SU-DHL-6 (cell line): ENCODE measurements around the gene KCNQ4.

Source experiments
- H2AFZ ChIP-seq: fragments of 200-600 bp; sonication (generic); 2 replicates; pipeline ENCODE4 v1.6.1; 2014; ENCODE audit warnings: low read depth, mild to moderate bottlenecking, moderate library complexity, mixed read lengths, antibody characterized with exemption, low read length; ENCODE audit not compliant: severe bottlenecking
- H3F3A ChIP-seq: fragments of 200-600 bp; shearing (Covaris generic); 2 replicates; pipeline ENCODE4 v1.6.0; 2016; ENCODE audit warnings: antibody characterized with exemption, mild to moderate bottlenecking; ENCODE audit not compliant: insufficient read depth
- H3K27ac ChIP-seq: fragments of 200-600 bp; sonication (generic); 2 replicates; pipeline ENCODE4 v1.5.1; 2016; ENCODE audit warnings: low read depth, mild to moderate bottlenecking, low read length, moderate library complexity, mixed read lengths
- H3K27me3 ChIP-seq: fragments of 200-600 bp; sonication (generic), shearing (Covaris generic); 2 replicates; pipeline ENCODE4 v1.6.0; 2014; ENCODE audit warnings: mild to moderate bottlenecking, low read length
- H3K36me3 ChIP-seq: fragments of 200-600 bp; sonication (generic); 2 replicates; pipeline ENCODE4 v1.6.1; 2014; ENCODE audit warnings: mild to moderate bottlenecking, low read length, mixed read lengths
- H3K4me2 ChIP-seq: fragments of 300-600, 200-600 bp; shearing (Covaris generic), sonication (generic); 2 replicates; pipeline ENCODE4 v1.6.0; 2014; ENCODE audit warnings: low read length, low read depth, mild to moderate bottlenecking; ENCODE audit not compliant: poor library complexity, severe bottlenecking
- H3K4me3 ChIP-seq: fragments of 200-600 bp; sonication (generic); 2 replicates; pipeline ENCODE4 v1.5.1; 2014; ENCODE audit warnings: antibody characterized with exemption, low read length, mild to moderate bottlenecking, mixed read lengths; ENCODE audit not compliant: insufficient read depth, poor library complexity, severe bottlenecking
- H3K79me2 ChIP-seq: fragments of 200-600 bp; sonication (generic); 2 replicates; pipeline ENCODE4 v1.6.1; 2014; ENCODE audit warnings: mild to moderate bottlenecking, low read length, moderate library complexity; ENCODE audit not compliant: insufficient read depth
- H3K9ac ChIP-seq: fragments of 200-600 bp; sonication (generic); 2 replicates; pipeline ENCODE4 v1.7.0; 2014; ENCODE audit warnings: mild to moderate bottlenecking, low read length
- H3K9me2 ChIP-seq: fragments of 200-600 bp; sonication (generic); replicated peaks from 2 replicates; pipeline ENCODE4 v1.6.1; 2014; ENCODE audit warnings: low read length; ENCODE audit not compliant: insufficient read depth
- H3K9me3 ChIP-seq: fragments of 200-600 bp; sonication (generic); 2 replicates; pipeline ENCODE4 v1.6.1; 2014; ENCODE audit warnings: low read length, mixed read lengths; ENCODE audit not compliant: insufficient read depth
- H4K20me1 ChIP-seq: fragments of 200-600 bp; sonication (generic); 2 replicates; pipeline ENCODE4 v1.6.1; 2014; ENCODE audit warnings: low read depth, mild to moderate bottlenecking, antibody characterized with exemption, low read length, moderate library complexity, mixed read lengths
- EZH2phosphoT487 ChIP-seq: fragments of 200-600 bp; sonication (generic), shearing (Covaris generic); conservative IDR thresholded peaks from 2 replicates; pipeline ENCODE4 v1.6.1; 2018; ENCODE audit warnings: mild to moderate bottlenecking, antibody characterized with exemption, low read length, moderate library complexity, mixed read lengths
- TF ChIP-seq, protein P1 (sequence below): fragments of 200-600 bp; sonication (generic); IDR thresholded peaks from one replicate; pipeline ENCODE4 v1.5.1; 2017; ENCODE audit warnings: antibody characterized with exemption, mild to moderate bottlenecking, low read length, moderate library complexity; ENCODE audit not compliant: insufficient read depth, poor library complexity, severe bottlenecking

The KCNQ4 gene

DNA sequence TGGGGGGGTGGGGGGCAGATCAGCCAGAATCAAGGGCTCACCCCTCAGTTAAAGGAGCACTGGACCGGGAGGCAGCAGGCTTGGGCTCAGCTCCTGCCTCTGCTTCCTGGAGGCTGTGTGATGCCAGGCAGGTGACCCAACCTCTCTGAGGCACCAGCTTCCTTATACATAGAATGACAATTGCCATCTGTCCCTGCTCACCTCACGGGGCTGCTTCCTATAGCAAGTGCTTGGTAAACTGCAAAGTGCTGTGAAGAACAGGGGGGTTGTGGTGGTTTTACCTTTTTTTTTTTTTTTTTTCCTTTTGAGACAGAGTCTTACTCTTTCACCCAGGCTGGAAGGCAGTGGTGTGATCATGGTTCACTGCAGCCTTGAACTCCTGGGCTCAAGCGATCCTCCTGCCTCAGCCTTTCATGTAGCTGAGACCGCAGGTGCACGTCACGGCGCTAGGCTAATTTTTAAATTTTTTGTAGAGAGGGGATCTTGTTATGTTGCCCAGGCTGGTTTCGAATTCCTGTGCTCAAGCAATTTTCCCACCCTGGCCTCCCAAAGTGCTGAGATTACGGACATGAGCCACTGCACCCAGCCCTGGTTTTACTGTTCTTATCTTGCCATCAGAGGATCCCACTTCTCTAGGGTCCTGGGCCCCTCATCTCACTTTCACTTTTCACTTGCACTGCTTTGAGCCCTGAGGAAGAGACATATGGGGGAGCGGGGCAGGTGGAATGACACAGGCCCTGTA is 11.6 kb downstream of the KCNQ4 start:
- no peaks in the 10 kb centered on the region for H3K9me3 ChIP-seq
- no peaks in the 10 kb centered on the region for H3K27me3 ChIP-seq
- H3K79me2 ChIP-seq = no peaks in the 10 kb centered on the region
- no peak overlapping the region for H3K27ac ChIP-seq
- no peak overlapping the region for H2AFZ ChIP-seq
- no peak overlapping the region for H3K4me3 ChIP-seq
- TF ChIP-seq, protein P1, sequence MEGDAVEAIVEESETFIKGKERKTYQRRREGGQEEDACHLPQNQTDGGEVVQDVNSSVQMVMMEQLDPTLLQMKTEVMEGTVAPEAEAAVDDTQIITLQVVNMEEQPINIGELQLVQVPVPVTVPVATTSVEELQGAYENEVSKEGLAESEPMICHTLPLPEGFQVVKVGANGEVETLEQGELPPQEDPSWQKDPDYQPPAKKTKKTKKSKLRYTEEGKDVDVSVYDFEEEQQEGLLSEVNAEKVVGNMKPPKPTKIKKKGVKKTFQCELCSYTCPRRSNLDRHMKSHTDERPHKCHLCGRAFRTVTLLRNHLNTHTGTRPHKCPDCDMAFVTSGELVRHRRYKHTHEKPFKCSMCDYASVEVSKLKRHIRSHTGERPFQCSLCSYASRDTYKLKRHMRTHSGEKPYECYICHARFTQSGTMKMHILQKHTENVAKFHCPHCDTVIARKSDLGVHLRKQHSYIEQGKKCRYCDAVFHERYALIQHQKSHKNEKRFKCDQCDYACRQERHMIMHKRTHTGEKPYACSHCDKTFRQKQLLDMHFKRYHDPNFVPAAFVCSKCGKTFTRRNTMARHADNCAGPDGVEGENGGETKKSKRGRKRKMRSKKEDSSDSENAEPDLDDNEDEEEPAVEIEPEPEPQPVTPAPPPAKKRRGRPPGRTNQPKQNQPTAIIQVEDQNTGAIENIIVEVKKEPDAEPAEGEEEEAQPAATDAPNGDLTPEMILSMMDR = no peak
- TF ChIP-seq EZH2phosphoT487 = no peak
- no peak overlapping the region for H3K9ac ChIP-seq
- no peak overlapping the region for H3K4me2 ChIP-seq
- H3K36me3 ChIP-seq = no peaks in the 10 kb centered on the region
- H3K9me2 ChIP-seq = no peaks in the 10 kb centered on the region
- no peaks in the 10 kb centered on the region for H4K20me1 ChIP-seq
- H3F3A ChIP-seq = no peaks in the 10 kb centered on the region

DNA sequence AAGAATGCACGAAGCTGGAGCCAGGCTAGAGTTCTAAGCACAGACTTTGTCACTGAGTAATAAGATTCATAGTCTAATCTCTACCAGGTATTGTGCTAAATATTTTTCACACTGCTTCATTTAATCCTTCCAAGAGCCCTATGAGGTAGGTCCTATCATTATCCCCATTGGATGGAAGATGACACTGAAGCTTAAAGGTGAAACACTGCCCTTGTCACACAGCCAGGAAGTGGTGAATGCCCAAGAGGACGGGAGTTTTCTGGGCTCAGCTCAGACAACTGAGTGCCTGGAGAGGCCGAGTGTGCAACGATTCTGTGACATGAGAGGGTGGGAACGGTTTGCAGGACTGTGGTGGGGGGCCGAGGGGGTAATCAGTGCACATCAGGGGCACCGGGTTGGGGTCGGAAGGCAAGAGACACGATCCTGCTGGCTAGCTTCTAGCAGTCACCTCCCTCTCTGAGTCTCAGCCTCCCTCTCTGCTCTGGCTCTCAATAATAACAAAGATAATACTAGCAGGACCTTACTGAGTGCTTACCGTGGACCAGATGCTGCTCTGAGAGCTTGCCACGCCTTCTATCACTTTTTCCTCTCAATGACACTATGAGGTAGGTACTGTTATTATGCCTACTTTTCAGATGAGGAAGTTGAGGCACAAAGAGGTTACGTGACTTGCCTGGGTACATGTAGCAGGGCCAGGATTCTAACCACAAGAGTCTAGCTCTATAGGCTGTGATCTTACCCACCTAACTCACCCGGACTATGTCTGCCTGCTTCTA is 12.4 kb downstream of the KCNQ4 start:
- Histone ChIP-seq H3K9ac (no peak overlapping the region), H3K4me2 (no peak overlapping the region), H3K79me2 (no peaks in the 10 kb centered on the region), H4K20me1 (no peaks in the 10 kb centered on the region), H2AFZ (no peak overlapping the region), H3K27me3 (no peaks in the 10 kb centered on the region), H3K9me2 (no peaks in the 10 kb centered on the region), H3K27ac (no peak overlapping the region), H3F3A (no peaks in the 10 kb centered on the region), H3K9me3 (no peaks in the 10 kb centered on the region), H3K36me3 (no peaks in the 10 kb centered on the region), H3K4me3 (no peak overlapping the region)
- TF ChIP-seq, protein P1 = no peak
- no peak for TF ChIP-seq EZH2phosphoT487

DNA sequence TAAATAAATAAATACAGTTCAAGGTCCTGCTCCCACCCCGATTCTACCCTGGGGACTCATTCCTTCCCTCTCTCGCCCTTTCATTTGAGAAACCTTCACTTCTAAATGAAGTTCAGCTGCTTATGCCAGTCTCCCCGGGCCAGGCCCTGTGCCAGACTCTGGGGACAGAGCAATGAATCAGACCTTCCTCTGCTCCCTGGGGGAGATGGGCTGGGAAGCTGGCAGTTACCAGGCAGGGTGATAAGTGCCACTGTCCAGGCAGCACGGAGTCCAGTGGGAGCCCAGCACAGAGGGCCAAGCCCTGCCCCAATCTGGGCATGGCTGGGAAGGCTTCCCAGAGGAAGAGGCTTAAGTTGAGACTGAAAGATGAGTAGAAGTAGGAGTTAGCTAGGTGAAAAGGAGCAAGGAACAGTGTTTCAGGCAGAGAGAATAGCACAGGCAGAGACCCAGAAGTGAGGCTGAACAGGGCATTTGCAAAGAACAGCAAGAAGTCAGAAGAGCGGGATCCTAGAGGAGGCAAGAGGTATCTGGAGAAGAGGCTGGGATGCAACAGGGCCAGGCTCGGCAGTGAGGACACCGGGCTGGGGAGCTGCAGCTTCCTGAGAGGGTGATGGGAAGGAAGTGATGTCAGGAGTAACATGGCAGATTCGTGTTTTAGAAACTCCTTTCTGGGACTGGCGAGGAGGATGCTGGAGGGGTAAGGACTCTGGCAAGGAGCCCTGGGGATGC is 13.5 kb downstream of the KCNQ4 start:
- TF ChIP-seq, protein P1 = no peak
- no peak for TF ChIP-seq EZH2phosphoT487

More for the DNA sequence above, 13.5 kb downstream of the KCNQ4 start:
- H3K9me3 ChIP-seq = no peaks in the 10 kb centered on the region
- no peaks in the 10 kb centered on the region for H3K9me2 ChIP-seq
- no peaks in the 10 kb centered on the region for H4K20me1 ChIP-seq
- no peak overlapping the region for H3K27ac ChIP-seq
- H3K4me3 ChIP-seq = no peak overlapping the region
- H3K36me3 ChIP-seq = no peaks in the 10 kb centered on the region
- no peak overlapping the region for H3K9ac ChIP-seq
- no peak overlapping the region for H2AFZ ChIP-seq
- H3F3A ChIP-seq = no peaks in the 10 kb centered on the region
- no peaks in the 10 kb centered on the region for H3K27me3 ChIP-seq
- H3K79me2 ChIP-seq = no peaks in the 10 kb centered on the region
- no peak overlapping the region for H3K4me2 ChIP-seq
